Ishikawa (cell line): Measurements from ENCODE around the gene SPDYC.

Experiments used
- CEBPB ChIP-seq: IDR thresholded peaks from 2 replicates; pipeline ENCODE4 v1.6.1; 2012
- CREB1 ChIP-seq: IDR thresholded peaks from 2 replicates; pipeline ENCODE4 v1.6.1; 2012; ENCODE audit warnings: low read depth
- EGR1 ChIP-seq: IDR thresholded peaks from 2 replicates; pipeline ENCODE4 v1.6.1; 2012
- EP300 ChIP-seq: IDR thresholded peaks from 2 replicates; pipeline ENCODE4 v1.6.1; 2012; ENCODE audit warnings: borderline replicate concordance
- FOXM1 ChIP-seq: IDR thresholded peaks from 2 replicates; pipeline ENCODE4 v1.6.1; 2012; ENCODE audit warnings: low read depth, borderline replicate concordance
- NFIC ChIP-seq: IDR thresholded peaks from 2 replicates; pipeline ENCODE4 v1.6.1; 2012
- RAD21 ChIP-seq: IDR thresholded peaks from 2 replicates; pipeline ENCODE4 v1.6.1; 2012; ENCODE audit warnings: low read depth
- TAF1 ChIP-seq: IDR thresholded peaks from 2 replicates; pipeline ENCODE4 v1.6.1; 2012; ENCODE audit warnings: low read depth, mild to moderate bottlenecking
- TCF12 ChIP-seq: IDR thresholded peaks from 2 replicates; pipeline ENCODE4 v1.6.1; 2012; ENCODE audit warnings: low read depth
- TEAD4 ChIP-seq: IDR thresholded peaks from 2 replicates; pipeline ENCODE4 v1.6.1; 2012
- YY1 ChIP-seq: IDR thresholded peaks from 2 replicates; pipeline ENCODE4 v1.6.1; 2012; ENCODE audit warnings: low read depth
- ZBTB7A ChIP-seq: IDR thresholded peaks from 2 replicates; pipeline ENCODE4 v1.6.1; 2012; ENCODE audit warnings: low read depth
- TF ChIP-seq, protein P1 (sequence below): IDR thresholded peaks from 2 replicates; pipeline ENCODE4 v1.6.1; 2012; ENCODE audit warnings: low read depth, mild to moderate bottlenecking
- TF ChIP-seq, protein P2 (sequence below): IDR thresholded peaks from 2 replicates; pipeline ENCODE4 v1.6.1; 2012
- TF ChIP-seq, protein P3 (sequence below): IDR thresholded peaks from 2 replicates; pipeline ENCODE4 v1.6.1; 2012

SPDYC gene

DNA sequence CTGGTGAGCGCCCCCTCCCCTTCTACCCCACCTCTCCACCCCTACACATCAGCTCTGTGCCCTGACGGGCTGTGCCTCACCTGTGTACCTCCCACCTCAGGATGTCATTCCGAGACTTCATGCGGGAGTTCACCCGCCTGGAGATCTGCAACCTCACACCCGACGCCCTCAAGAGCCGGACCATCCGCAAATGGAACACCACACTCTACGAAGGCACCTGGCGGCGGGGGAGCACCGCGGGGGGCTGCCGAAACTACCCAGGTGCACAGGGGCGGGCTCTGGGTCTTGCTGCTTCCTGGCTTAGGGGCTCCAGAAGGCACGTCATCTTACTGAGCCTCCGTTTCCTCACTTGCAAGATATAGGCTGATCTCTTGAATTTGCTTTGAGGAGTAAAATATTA lies 18.5 kb downstream of the SPDYC start:
- TF ChIP-seq, protein P1, sequence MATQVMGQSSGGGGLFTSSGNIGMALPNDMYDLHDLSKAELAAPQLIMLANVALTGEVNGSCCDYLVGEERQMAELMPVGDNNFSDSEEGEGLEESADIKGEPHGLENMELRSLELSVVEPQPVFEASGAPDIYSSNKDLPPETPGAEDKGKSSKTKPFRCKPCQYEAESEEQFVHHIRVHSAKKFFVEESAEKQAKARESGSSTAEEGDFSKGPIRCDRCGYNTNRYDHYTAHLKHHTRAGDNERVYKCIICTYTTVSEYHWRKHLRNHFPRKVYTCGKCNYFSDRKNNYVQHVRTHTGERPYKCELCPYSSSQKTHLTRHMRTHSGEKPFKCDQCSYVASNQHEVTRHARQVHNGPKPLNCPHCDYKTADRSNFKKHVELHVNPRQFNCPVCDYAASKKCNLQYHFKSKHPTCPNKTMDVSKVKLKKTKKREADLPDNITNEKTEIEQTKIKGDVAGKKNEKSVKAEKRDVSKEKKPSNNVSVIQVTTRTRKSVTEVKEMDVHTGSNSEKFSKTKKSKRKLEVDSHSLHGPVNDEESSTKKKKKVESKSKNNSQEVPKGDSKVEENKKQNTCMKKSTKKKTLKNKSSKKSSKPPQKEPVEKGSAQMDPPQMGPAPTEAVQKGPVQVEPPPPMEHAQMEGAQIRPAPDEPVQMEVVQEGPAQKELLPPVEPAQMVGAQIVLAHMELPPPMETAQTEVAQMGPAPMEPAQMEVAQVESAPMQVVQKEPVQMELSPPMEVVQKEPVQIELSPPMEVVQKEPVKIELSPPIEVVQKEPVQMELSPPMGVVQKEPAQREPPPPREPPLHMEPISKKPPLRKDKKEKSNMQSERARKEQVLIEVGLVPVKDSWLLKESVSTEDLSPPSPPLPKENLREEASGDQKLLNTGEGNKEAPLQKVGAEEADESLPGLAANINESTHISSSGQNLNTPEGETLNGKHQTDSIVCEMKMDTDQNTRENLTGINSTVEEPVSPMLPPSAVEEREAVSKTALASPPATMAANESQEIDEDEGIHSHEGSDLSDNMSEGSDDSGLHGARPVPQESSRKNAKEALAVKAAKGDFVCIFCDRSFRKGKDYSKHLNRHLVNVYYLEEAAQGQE: no peak
- TF ChIP-seq TCF12 (no peak), CREB1 (no peak), ZBTB7A (no peak), TAF1 (no peak), NFIC (no peak), EP300 (no peak), FOXM1 (no peak), TEAD4 (no peak), RAD21 (no peak), CEBPB (no peak), YY1 (no peak), EGR1 (no peak)
- TF ChIP-seq, protein P2, sequence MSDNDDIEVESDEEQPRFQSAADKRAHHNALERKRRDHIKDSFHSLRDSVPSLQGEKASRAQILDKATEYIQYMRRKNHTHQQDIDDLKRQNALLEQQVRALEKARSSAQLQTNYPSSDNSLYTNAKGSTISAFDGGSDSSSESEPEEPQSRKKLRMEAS: no peak
- TF ChIP-seq, protein P3, sequence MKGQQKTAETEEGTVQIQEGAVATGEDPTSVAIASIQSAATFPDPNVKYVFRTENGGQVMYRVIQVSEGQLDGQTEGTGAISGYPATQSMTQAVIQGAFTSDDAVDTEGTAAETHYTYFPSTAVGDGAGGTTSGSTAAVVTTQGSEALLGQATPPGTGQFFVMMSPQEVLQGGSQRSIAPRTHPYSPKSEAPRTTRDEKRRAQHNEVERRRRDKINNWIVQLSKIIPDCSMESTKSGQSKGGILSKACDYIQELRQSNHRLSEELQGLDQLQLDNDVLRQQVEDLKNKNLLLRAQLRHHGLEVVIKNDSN: no peak

DNA sequence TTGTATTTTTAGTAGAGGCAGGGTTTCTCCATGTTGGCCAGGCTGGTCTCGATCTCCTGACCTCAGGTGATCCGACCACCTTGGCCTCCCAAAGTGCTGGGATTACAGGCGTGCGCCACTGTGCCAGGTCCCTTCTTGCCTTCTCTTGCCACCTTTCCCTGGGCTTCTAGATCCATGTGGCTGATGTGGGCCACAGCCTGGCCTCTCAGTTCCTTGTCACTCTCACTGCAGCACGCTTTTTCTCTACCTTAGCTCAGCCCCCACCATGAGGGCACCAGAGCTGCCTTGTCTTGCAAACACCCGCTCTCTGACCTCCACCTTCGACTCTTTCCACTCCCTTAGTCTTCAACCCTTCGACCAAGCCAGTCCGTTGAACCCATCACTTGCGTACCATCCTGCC lies 19.2 kb downstream of the SPDYC start:
- TF ChIP-seq, protein P1: no peak

DNA sequence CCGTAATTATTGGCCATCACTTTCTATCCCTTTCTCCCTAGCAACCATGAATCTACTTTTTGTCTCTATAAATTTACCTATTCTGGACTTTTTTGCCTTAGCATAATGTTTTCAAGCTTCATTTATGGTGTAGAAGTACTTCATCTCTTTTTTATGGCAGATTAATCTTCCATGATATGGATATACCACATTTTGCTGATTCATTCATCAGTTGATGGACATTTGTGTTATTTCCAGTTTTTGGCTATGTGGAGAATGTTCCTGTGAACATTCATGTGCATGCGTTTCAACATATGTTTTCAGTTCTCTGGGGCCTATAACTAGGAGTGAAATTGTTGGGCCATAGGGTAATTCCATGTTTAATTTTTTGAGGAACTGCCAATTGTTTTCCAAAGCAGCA lies 24.5 kb downstream of the SPDYC start:
- TF ChIP-seq, protein P1: no peak
- TF ChIP-seq, protein P3: no peak
- TF ChIP-seq TEAD4: no peak
- TF ChIP-seq, protein P2: no peak
- TF ChIP-seq FOXM1: no peak
- TF ChIP-seq CEBPB: no peak
- no peak for TF ChIP-seq YY1
- no peak for TF ChIP-seq NFIC
- no peak for TF ChIP-seq TCF12
- TF ChIP-seq ZBTB7A: no peak
- TF ChIP-seq TAF1: no peak
- no peak for TF ChIP-seq CREB1

DNA sequence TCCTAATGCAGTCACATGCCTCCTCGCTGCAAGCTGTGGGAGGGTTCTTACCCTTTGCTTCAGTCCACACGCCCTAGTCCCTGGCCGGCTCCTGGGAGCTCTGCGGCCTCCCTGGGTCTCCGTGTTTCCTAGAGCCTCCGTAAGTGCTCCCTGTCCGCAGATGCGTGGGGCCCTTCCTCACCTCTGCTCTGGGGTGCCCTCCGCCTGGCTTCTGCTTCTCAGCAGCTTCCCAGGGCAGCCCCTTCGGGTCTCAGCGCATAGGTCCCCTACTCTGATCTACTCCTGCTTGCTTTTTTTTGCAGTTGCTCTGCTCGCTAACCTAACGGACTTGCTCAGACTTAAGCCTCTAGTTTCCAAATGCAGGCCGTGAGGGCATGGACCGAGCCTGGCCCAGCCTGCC lies 34.1 kb downstream of the SPDYC start:
- TF ChIP-seq TAF1 (no peak), EP300 (no peak), TEAD4 (no peak), YY1 (no peak), ZBTB7A (no peak), FOXM1 (no peak), NFIC (no peak), RAD21 (no peak), CEBPB (no peak), TCF12 (no peak)
- TF ChIP-seq, protein P3: no peak
